HFF-Myc (cell line): Measurements from ENCODE around the gene SLC51A.
"Not testable (repeated sequence)": the region's sequence is repeated elsewhere in the genome, so short reads cannot be mapped to it uniquely, and the experiment has no call there.

Experiments used
- DNase-seq: peaks from one replicate; pipeline ENCODE4 v3.0.0-alpha.2; 2011; ENCODE audit warnings: low read depth; ENCODE audit errors: extremely low read depth
- H3K4me3 ChIP-seq: replicated peaks from 2 replicates; pipeline ENCODE4 v1.5.1; 2011; ENCODE audit warnings: low read depth, mild to moderate bottlenecking, control low read depth, low read length
- CTCF ChIP-seq: IDR thresholded peaks from 2 replicates; pipeline ENCODE4 v1.5.1; 2012; ENCODE audit warnings: mild to moderate bottlenecking, low read depth, low read length, control low read depth; ENCODE audit errors: missing control alignments

SLC51A gene

GRCh38 chr3:196241704-196242103 lies 25.4 kb downstream of the SLC51A start:
- H3K4me3 ChIP-seq, result no peak overlapping the region
- DNase-seq, result no peak
- no peak for TF ChIP-seq CTCF

GRCh38 chr3:196244166-196244565 lies 27.8 kb downstream of the SLC51A start:
- not testable (repeated sequence) for H3K4me3 ChIP-seq, DNase-seq

- H3K4me3 ChIP-seq, result no peak overlapping the region
- no peak for DNase-seq
- TF ChIP-seq CTCF, result no peak
These were observed 30.4 kb downstream of the SLC51A start for GRCh38 chr3:196246612-196247308.

- no peak overlapping the region for H3K4me3 ChIP-seq
- no peak for DNase-seq
- no peak for TF ChIP-seq CTCF
These were observed 35.6 kb downstream of the SLC51A start for GRCh38 chr3:196251918-196252317.

GRCh38 chr3:196254376-196255283 lies 38.3 kb downstream of the SLC51A start:
- TF ChIP-seq CTCF, result no peak
- no peak overlapping the region for H3K4me3 ChIP-seq
- no peak for DNase-seq

GRCh38 chr3:196255776-196256175 lies 39.4 kb downstream of the SLC51A start:
- no peak for TF ChIP-seq CTCF
- no peak for DNase-seq
- no peak overlapping the region for H3K4me3 ChIP-seq

- no peak overlapping the region for H3K4me3 ChIP-seq
- TF ChIP-seq CTCF, result no peak
- DNase-seq, result no peak
These were observed 44.5 kb downstream of the SLC51A start for GRCh38 chr3:196260784-196261183.
